GM19467 (cell line): Measurements from ENCODE around the gene BAIAP3.
"Not testable (repeated sequence)": the region's sequence is repeated elsewhere in the genome, so short reads cannot be mapped to it uniquely, and the experiment has no call there.

Experiments
- ATAC-seq: cut with Tn5 transposase; IDR thresholded peaks from one replicate; pipeline ENCODE4 v1.9.1; 2021; ENCODE audit warnings: mild to moderate bottlenecking, moderate library complexity; ENCODE audit not compliant: unreplicated experiment

Gene BAIAP3

GRCh38 chr16:1333149-1333812 is at the start of gene BAIAP3:
BAIAP3 (plus strand) TSS chr16:1333645; CDS start chr16:1338550, 4,905 bp downstream.
- no peak for ATAC-seq

GRCh38 chr16:1283996-1284616 is 49.3 kb upstream of the BAIAP3 start:
- no peak for ATAC-seq

- ATAC-seq, result no peak
Measured at GRCh38 chr16:1285669-1286512, 47.6 kb upstream of the BAIAP3 start.

- ATAC-seq, result no peak
Measured at GRCh38 chr16:1286513-1287094, 46.8 kb upstream of the BAIAP3 start.

- ATAC-seq, result no peak
Measured at GRCh38 chr16:1287982-1288670, 45.3 kb upstream of the BAIAP3 start.

GRCh38 chr16:1288813-1289476 is 44.5 kb upstream of the BAIAP3 start:
- ATAC-seq, result no peak

- ATAC-seq, result no peak
Measured at GRCh38 chr16:1289477-1289866, 44.0 kb upstream of the BAIAP3 start.

GRCh38 chr16:1290063-1290501 is 43.4 kb upstream of the BAIAP3 start:
- no peak for ATAC-seq

GRCh38 chr16:1290860-1291575 is 42.4 kb upstream of the BAIAP3 start:
- ATAC-seq, result no peak

- no peak for ATAC-seq
Measured at GRCh38 chr16:1291576-1291974, 41.9 kb upstream of the BAIAP3 start.

- not testable (repeated sequence) for ATAC-seq
Measured at GRCh38 chr16:1292208-1292607, 41.2 kb upstream of the BAIAP3 start.

- not testable (repeated sequence) for ATAC-seq
Measured at GRCh38 chr16:1292808-1293207, 40.6 kb upstream of the BAIAP3 start.

- no peak for ATAC-seq
Measured at GRCh38 chr16:1293921-1294656, 39.4 kb upstream of the BAIAP3 start.

- no peak for ATAC-seq
Measured at GRCh38 chr16:1295465-1295864, 38.0 kb upstream of the BAIAP3 start.

GRCh38 chr16:1296688-1297017 is 36.8 kb upstream of the BAIAP3 start:
- not testable (repeated sequence) for ATAC-seq

- no peak for ATAC-seq
Measured at GRCh38 chr16:1297018-1297696, 36.3 kb upstream of the BAIAP3 start.

- no peak for ATAC-seq
Measured at GRCh38 chr16:1298406-1298805, 35.0 kb upstream of the BAIAP3 start.
